ENCODE measurements around the gene EZR.

The EZR gene

GRCh38 chr6:158819977-158820622, 932 bp upstream of the EZR start:
- DNase-seq (ENCODE audit: low read depth in 3 of 3, low spot score in 1 of 3): no peak

DNA sequence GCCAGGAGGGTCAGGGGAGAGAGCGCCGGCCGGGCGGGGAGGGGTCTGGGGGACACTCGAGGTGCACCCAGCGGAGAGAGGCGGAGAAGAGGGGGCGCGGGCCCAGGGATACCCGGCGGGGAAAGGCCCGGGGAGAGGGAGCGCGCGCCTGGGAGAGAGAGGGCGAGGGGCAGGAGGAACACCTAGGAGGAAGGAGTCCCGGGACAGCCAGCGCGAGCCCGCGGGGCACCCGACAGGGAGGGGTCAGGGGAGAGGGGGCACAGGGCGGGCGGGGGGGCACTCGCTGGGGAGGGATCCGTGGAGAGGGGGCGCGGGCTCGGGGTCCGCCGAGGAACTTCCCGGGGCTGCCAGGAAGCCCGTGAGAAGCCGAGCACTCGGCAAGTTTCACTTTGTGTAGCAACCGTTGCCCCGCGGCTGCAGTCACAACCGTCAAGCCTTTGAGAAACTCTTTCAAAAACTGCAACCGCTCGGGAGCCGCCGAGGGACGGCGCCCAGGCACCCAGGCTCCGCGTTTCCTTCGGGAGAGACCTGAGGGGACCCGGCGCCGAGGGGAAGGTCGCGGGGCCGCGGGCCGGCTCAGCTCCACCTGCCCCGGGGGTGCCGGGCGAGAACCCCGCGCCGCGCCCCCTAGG, 471 bp downstream of the EZR start:
- peak in 2 of 3 donors; percentile 23 to 49 for DNase-seq (ENCODE audit: low read depth in 3 of 3, low spot score in 1 of 3)

DNA sequence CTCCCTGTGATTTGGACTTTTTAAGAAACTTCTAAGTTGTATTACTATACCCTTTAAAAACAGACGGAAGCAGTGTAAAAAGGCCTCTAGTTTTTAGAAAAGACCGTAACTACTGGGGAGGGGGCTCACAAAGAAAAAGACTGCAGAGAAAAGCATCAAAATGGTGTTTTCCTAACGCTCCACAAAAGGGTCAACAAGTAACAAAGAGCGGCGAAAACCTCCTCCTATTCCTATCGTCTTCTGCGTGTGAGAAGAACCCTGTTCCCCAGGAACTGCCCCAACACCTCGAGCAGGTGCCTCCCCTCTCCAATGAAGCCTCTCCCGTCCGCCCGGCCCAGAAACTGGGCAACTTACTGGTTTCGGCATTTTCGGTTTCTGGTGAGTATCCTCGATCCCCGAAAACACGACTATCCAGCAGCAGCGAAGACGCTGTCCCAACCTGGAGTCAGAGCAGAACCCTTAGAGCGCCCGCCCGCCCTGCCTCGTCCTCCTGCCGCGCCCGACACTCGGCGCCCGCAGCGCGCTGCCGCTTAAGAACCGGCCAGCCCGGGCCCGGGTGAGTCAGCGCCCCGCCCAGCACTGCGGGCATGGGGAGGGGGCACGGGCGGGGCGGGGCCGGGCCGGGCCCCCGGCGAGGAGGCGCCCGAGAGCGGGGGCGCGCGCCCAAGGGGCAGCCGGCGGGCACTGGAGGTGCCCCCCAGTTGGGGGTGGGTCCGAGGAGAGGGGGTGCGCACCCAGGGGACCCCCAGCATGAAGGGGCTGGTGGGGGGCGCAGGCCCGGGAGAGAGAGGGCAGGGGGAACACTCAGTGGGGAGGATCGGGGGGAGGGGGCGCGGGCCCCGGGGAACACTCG, 1.2 kb downstream of the EZR start:
- peak; percentile 50 to 73 (median 71) for DNase-seq (ENCODE audit: low read depth in 3 of 3, low spot score in 1 of 3)

DNA sequence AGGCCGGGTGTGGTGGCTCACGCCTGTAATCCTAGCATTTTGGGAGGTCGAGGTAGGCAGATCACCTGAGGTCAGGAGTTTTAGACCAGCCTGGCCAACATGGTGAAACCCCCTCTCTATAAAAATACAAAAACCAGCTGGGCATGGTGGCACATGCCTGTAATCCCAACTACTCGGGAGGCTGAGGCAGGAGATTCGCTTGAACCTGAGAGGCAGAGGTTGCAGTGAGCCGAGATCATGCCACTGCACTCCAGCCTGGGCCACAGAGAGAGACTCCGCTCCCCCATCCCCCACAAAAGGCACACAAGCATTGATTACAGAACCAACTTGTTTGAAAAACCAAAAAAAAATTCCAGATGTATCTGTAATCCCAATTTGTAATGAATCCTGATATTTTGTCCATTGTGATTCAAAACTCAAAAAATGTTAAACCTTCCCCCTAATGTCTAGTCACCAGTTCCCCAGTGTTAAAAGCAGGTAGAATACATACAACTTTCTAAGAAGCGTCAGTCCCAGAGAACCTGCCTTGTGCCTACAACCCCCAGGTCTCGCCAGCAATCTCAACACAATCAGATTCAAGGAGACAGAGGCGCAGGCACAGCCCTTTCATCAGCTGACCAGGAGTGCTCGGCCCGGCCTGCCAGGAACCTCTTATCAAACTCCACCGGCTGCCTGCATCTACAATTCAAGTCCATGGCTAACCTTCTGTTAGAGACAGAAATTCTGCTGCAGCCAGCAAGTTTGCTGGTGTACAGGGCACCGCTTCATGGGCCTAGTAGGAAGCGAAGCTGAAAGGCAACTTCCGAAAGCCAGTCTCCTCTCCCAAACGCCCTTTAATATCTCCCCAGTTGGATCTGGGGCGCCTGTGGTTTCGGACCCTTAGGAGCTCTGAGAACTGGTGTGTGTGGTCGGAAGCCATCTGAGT, 2.1 kb downstream of the EZR start:
- DNase-seq (ENCODE audit: low read depth in 3 of 3, low spot score in 1 of 3): peak in 1 of 3 donors; percentile 5

- no peak for DNase-seq (ENCODE audit: low read depth in 3 of 3, low spot score in 1 of 3)
These were observed 2.8 kb downstream of the EZR start for GRCh38 chr6:158816329-158816728.

- no peak for DNase-seq (ENCODE audit: low read depth in 3 of 3, low spot score in 1 of 3)
These were observed 3.3 kb downstream of the EZR start for GRCh38 chr6:158815907-158816306.

GRCh38 chr6:158815379-158815724, 3.8 kb downstream of the EZR start:
- no peak for DNase-seq (ENCODE audit: low read depth in 3 of 3, low spot score in 1 of 3)

- no peak for DNase-seq (ENCODE audit: low read depth in 3 of 3, low spot score in 1 of 3)
These were observed 6.1 kb downstream of the EZR start for GRCh38 chr6:158813032-158813431.

GRCh38 chr6:158812611-158813010, 6.6 kb downstream of the EZR start:
- no peak for DNase-seq (ENCODE audit: low read depth in 3 of 3, low spot score in 1 of 3)

GRCh38 chr6:158810155-158811095, 8.7 kb downstream of the EZR start:
- no peak for DNase-seq (ENCODE audit: low read depth in 3 of 3, low spot score in 1 of 3)

GRCh38 chr6:158808941-158809678, 10.1 kb downstream of the EZR start:
- DNase-seq (ENCODE audit: low read depth in 3 of 3, low spot score in 1 of 3): no peak

DNA sequence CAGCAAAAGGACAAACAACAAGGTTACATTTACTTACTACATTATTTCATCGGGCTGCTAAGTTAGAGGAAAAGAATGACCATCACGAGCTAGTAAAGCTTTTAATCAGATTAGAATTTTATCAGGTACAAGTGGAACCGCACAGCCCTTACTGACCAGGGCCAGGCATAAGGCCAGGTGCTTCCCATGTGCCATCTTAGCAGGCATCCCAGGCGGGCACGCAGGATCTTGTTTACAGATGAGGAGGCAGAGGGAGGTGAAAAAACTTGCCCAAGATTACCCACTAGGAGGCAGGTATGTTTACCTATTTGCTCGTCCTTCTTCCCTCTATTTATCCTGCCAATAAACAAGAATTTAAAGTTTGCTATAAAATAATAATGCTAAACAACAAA, 10.7 kb downstream of the EZR start:
- no peak for DNase-seq (ENCODE audit: low read depth in 3 of 3, low spot score in 1 of 3)

GRCh38 chr6:158807515-158808441, 11.4 kb downstream of the EZR start:
- no peak for DNase-seq (ENCODE audit: low read depth in 3 of 3, low spot score in 1 of 3)

DNA sequence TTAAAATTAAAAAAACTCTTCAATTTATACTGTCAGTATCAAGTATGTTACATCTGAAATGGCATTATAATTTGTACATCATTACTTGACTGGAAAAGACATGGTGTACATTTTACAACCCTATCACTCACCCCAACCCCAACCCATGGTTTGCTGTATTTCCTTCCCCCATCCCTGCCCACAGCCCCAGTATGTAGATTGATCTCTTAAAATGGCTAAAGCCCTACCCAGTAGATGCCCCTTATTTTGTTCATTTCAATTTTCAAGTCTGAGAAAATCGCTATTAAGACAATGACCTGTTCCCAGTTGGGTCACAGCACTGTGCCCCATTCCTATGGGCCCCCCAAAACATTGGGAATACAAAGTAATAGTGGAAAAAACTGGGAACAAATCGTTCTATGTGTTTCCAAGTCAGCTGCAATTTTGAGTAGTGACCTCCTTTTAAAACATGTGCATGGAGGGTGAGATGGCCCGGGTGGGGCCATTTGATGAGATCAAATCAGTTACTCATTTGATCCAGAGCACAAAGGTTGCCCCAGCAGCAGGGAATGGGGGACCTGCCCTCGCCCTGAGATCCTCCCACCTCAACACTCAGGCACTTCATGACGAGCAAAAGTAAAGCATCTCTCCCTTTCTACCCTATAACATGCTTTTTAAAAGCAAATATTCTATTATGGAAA, 13.3 kb downstream of the EZR start:
- DNase-seq (ENCODE audit: low read depth in 3 of 3, low spot score in 1 of 3): no peak

GRCh38 chr6:158804207-158804606, 15.0 kb downstream of the EZR start:
- no peak for DNase-seq (ENCODE audit: low read depth in 3 of 3, low spot score in 1 of 3)

- DNase-seq (ENCODE audit: low read depth in 3 of 3, low spot score in 1 of 3): no peak
These were observed 15.4 kb downstream of the EZR start for GRCh38 chr6:158803733-158804143.

DNA sequence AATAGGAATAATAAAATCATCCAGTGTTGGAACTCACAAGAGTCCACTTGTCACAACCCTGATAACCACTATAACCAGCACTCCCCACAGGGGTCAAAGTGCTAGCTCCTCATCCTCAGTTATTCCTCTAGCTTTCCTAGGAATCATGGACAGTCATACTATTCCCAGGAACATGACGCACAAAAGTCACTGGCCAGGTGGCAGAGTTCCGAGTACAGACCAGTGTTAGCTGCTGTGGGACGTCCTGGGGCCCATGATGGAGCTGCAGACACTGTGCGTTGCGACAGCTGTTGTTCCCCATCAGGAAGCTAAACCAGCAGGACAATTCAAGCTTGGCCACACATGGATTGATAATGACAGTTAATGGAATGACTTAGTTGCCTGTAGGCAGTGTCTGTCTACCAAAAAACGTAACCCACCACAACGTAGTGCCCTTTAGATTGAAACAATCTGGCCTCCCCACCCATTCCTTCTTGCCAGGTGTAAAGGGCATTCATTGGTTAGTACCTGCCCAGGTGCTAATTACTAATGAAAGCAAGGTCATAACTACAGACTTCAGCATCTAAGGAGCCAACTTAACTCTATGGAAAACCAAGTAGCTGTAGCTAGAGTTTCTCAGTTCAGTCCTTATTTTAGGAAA, 17.4 kb downstream of the EZR start:
- no peak for DNase-seq (ENCODE audit: low read depth in 3 of 3, low spot score in 1 of 3)

All from stimulated activated CD4-positive, alpha-beta T cell treated with anti-CD3 and anti-CD28 coated beads, TNF-alpha, amount 100 ng/mL, for 1 hour (primary cell).